ENCODE data around the gene HS3ST4.
"Not testable (repeated sequence)": the region's sequence is repeated elsewhere in the genome, so short reads cannot be mapped to it uniquely, and the experiment has no call there.

Gene HS3ST4

DNA sequence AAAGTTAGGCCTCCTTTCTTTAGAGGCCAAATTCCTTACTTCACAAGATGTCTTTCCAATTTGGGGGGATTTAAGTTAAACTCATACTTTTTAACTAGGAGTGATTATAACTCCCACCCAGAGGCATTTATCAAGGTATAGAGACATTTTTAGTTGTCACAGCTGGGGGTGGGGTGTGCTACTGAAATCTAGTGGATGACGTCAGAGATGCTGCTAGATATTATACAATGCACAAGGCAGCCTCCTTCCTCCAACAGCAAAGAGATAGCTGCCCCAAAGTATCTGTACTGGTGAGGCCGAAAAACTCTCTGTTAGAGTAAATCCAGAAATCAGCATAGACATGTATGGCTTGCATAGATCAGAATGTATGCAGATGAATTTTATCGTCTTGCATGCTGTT lies 324.0 kb downstream of the HS3ST4 start:
- no peak for FAIRE-seq

DNA sequence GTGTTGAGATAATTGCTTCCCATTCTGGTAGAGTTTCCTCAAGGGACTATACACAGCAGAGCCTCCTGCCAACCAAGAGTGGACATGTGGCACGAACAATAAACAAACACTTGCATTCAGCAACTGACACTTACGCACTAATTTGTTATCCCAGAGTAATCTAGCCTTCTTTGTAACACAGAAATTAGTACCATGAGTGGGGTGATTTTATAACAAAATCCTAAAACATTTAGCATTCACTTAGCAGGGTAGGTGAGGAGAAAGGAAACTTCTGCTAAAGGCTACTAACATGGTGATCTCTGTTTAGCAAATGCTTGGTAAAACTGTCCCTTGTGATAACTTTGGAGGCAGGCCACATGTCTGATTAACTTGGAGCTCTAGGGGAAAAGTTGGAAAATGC lies 325.2 kb downstream of the HS3ST4 start:
- FAIRE-seq = no peak

DNA sequence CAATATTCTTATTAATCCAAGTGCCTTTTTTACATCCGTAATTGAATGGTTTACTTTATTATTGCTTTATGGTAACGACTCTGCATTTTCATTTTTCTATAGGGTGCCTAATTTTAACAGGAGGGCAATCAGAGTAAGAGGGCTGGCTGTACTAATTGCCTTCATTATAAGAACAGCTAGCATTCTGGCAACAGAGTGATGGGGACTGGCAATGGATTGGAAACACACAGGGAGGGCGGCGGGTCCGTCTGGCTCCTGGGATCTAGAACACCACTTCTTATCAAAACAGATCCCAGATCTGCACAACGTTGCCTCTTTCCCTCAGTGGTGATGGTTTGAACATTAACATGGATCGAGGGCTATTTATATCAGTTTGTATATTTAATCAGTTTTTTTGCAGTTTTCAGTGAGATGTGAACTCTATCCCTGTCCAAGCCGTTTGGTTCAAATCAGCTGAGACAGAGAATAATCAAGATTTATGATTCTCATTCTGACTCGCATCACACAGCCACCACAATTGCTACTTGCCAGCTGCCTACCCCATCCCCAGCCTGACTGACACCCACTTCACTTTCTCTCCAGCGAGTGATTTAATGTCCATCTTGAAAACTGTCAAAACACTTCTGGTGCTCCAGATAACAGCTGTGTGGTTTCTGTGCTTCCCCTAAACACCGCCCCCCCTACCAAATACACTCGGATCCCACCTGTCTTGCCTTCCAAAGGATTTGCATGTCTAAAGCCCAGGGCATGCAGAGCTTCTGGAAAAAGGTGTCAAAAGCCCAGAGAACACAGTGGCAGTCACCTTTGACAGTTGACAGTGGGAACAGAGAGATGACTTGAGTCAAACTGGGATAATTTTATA lies 327.9 kb downstream of the HS3ST4 start:
- FAIRE-seq = no peak

DNA sequence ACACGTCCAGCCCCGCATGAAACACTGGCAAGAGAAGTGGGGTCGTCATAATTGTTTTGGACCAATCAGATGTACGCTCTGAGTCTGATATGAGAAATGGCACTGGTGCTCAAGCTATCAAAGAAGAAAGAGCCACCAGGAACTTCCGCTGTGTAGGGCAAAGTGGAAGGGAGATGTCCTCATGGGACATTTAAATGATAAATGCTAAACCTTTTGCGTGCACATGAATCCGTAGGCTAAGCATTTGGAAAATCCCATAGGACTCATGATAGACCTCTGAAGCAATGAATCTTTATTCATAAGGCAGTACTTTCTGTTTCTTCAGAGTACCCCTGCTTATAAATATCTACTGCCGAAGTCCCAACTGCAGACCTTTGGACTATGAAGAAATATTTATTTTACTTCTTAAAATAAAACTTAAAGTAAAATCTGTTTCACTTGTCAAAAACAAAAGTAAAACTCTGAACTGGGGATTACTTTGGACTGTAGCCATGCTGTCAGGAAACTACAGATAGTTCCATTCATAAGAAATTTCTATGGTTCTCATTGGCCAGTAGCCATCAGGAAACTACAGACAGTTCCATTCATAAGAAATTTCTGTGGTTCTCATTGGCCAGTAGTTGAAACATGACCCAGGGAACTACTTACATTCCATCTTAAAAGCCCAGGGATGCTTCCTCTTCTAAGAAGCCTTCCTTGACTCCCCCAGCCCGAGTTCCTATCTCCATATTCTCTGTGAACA lies 335.1 kb downstream of the HS3ST4 start:
- FAIRE-seq = no peak

GRCh38 chr16:26031286-26031685 lies 339.5 kb downstream of the HS3ST4 start:
- FAIRE-seq = no peak

GRCh38 chr16:26032661-26033060 lies 340.9 kb downstream of the HS3ST4 start:
- FAIRE-seq = not testable (repeated sequence)

- no peak for FAIRE-seq
Measured at GRCh38 chr16:26041952-26042668, 350.4 kb downstream of the HS3ST4 start.

DNA sequence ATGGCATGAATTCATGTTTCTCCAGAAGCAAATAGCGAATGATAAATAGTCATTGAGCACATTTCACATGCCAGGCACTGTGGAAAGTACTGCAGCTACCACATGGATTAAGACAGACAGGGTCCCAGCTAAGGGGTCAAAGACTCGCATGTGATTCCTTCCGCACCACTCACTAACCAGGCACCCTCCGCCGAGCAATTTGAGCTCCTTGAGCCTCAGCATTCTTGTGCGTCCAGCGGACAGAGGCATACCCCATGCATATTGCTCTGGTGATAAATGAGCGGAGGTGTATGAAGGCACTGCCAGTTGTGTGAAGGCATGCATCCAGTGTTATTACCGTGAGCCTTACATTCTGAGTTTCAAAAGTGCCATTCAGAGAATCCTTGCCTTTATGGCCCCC lies 358.7 kb downstream of the HS3ST4 start:
- FAIRE-seq = no peak

DNA sequence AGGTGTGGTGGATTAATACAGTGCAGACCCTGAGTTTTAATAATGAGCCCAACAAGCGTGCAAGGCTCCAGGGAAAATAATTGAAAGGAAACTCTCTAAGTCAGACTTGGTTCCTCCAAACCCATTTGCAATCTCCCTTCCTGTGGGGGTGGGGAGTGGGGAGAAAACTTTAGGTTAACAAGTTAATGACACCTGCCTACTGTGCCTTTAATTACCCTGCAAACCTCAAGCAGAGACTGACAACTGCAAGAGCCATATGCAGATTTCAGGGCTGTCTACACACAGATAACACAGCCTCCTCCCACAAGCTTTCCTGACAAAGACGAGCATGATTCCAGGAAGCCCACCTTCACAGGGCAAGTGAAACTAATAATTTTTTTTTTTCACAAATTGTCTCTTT lies 359.3 kb downstream of the HS3ST4 start:
- no peak for FAIRE-seq

- no peak for FAIRE-seq
Measured at GRCh38 chr16:26053889-26054288, 362.1 kb downstream of the HS3ST4 start.

DNA sequence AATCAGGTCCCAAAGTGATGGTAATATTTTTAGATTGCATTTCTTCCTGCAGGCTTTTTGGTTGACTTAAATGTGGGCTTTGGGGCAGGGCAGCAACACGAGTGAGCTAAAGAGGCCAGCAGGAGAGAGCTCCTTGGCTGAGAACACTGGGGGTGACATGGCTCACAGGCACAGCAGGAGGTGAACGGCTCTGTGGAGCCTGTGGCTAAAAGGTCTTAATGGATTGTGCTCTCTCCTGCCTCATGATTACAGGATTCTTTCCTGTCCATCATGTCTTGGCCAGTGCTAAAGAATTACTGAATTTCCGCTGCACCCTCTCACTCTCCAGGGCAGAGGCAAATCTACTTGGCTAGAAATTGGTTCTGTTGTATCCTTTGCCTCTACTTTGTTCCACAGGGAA lies 366.6 kb downstream of the HS3ST4 start:
- no peak for FAIRE-seq

- no peak for FAIRE-seq
Measured at GRCh38 chr16:26070302-26071100, 378.7 kb downstream of the HS3ST4 start.

DNA sequence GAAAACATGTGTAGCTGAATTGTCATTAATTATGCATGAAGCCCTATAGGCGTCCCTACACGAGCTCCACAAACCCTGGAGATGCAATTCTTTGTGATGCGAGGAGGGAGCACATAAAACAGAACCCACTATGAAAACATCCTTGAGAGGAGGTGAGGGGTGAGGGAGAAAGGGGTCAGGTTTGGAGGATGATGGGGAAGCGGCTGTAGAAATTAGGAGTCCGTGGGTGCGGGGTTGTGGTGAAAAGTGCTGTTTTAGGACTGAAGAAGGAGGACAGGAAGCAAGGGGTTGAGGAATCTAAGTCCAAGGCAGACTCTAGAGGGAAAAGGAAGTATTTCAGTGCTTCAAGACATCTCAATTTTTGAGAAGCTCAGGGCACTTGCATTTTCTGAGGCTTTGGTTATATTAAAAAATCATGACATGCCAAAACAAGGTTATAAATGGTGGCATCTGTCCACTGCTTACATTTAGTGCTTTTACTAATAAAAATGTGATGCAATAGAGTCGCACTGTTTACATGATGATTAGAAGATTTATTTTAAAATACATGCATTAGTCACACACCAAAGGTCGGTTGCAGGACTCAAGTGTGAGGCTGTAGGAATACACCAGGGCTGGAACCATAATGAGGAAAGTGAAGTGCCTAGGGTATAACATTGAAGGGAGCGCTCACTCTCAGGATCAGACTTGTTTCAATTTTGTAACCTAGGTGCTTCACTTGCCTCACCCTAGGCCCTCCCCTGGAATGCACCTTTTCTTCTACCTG lies 379.5 kb downstream of the HS3ST4 start:
- FAIRE-seq = no peak

- no peak for FAIRE-seq
Measured at GRCh38 chr16:26078716-26079355, 387.1 kb downstream of the HS3ST4 start.

DNA sequence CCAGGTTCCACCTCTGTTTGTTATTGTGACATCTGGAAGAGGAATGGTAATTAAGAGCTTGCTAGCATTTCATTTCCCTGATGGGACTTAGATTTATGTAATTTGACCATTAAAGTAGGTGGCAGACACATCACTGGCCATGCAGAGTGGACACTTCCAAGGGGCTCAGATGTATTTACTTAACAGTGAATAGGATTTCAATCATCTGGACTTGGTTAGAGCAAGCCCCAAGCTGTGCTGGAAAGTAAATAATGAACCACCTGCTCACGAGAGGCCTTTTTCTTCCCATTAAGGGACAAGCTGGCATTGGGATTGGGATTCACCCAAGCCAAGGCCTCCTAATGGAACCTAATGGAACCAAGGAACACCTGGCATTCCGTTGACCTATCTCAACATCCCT lies 395.3 kb downstream of the HS3ST4 start:
- no peak for FAIRE-seq

GRCh38 chr16:26091511-26091910 lies 399.8 kb downstream of the HS3ST4 start:
- no peak for FAIRE-seq

DNA sequence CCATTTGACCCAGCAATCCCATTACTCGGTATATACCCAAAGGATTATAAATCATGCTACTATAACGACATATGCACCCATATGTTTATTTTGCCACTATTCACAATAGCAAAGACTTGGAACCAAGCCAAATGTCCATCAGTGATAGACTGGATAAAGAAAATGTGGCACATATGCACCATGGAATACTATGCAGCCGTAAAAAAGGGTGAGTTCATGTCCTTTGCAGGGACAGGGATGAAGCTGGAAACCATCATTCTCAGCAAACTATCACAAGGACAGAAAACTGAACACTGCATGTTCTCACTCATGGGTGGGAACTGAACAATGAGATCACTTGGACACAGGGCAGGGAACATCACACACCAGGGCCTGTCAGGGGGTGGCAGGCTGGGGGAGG lies 406.4 kb downstream of the HS3ST4 start:
- FAIRE-seq = not testable (repeated sequence)

- no peak for FAIRE-seq
Measured at GRCh38 chr16:26102369-26102768, 410.6 kb downstream of the HS3ST4 start.

DNA sequence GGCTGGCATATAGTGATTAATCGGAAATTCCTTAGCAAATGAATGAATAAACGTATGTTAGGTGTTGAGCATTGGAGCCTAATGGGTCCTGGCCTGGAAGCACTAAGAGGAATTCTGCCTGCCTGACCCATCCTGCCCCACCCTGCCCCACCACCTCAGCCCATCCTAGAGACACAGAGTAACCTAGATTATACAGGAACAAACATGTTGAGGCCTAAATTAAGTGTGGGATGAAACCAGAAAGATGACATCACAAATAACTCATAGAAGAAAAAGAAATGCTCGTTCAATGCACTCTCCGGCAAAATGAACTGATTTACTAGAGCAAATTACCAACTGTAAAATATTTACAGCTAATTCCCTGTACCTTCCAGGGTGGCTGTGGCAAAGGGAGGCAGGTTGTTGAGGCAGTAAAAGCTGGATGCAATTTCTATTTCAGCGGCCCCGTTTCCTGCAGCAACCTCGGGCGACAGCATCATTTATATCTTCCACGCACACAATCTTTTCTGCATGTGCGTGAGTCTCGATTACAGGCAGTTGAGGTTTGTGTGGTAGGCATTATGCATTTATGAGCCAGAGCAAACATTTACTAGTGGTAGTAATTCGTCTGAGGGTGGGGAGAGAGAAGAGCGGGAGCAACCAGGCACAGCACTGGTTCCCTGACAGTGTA lies 417.2 kb downstream of the HS3ST4 start:
- FAIRE-seq = no peak

DNA sequence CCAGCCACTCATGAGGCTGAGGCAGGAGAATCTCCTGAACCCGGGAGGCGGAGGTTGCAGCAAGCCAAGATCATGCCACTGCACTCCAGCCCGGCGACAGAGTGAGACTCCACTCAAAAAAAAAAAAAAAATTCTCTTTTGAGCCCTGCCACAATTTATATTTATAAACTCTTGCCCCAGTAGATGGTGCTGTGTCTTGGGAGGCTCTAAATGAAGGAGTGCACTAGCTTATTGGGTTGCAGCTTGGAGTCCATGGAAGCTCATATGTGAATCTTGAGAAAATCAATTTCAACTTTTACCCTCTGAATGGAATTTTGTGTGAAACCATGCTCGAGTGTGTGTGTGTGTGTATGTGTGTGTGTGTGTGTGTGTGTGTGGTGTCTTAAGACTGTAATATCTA lies 420.1 kb downstream of the HS3ST4 start:
- FAIRE-seq = no peak

DNA sequence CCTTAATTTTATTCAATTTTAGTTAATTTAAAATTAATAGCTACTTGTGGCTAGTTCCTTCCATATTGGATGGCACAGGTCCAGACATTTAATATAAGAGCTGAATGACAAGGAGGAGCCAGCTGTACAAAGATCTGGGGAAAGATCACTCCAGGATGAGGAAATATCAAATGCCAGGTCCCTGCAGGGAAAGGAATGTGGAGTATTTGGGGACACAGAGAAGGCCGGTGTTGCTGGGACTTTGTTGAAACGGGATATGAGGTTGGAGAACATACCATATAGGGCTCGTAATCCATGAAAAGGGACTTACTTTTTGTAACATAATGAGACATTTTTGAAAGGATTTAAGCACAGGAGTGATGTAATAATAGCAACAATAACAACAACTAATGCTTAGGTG lies 426.8 kb downstream of the HS3ST4 start:
- FAIRE-seq = no peak
